Liver (tissue), 3 donors: Measurements from ENCODE around the gene EN2.

Experiments used
- CTCF ChIP-seq: fragments of 150-350 bp; IDR thresholded peaks from 2 replicates; pipeline ENCODE4 v1.5.1; 2017; ENCODE audit warnings: improper control_type of control experiment, low read depth, low read length; ENCODE audit not compliant: missing input control
- FOXA1 ChIP-seq: IDR thresholded peaks from 2 replicates; pipeline ENCODE4 v1.6.1; 2016; ENCODE audit warnings: antibody characterized with exemption
- SP1 ChIP-seq: IDR thresholded peaks from 2 replicates; pipeline ENCODE4 v1.6.1; 2018; ENCODE audit warnings: antibody characterized with exemption, mild to moderate bottlenecking
- donor health status: healthy.
- donor health status: healthy.

DNA sequence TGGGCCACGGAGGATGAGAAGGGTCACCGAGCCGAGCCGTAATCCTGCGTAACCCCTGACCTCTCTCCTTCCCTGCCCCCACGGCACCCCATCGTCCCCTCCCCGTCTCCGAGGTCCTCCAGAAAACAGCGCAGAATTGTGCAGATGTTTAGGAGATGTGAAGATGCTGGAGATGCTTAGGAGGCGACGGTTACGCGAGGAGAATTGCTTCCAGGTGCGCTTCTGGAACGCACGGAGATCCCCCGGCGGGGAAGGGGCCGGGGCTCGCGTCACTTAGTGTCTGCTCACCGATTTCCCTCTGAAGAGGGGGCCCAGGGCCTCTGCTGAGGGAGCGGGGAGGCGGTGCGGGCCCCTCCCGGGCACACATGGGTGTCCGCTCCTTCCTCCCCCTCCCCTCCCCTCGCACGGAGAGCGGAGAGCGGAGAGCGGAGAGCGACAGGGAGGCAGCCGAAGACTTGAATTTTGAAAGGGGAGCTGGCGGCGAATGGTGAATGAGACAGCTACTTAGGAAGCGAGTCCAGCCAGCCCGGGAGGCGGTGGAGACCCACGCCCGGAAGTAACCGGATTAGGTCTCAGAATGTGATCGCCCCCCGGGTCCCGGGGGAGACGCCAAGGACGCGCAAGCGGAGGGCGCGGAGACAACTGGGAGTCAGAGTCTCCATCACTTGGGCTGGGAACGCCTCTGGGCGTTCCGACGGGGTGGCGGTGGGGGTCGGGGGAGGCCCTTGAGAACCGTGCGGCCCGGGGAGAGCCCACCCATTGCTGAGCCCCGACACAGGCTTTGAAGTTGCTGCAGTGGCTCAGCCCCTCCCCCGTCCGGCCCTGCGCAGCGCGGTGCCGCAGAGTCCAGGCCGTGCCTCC, 8.7 kb upstream of the EN2 start:
- TF ChIP-seq FOXA1 = no peak
- no peak for TF ChIP-seq SP1
- no peak for TF ChIP-seq CTCF
